CD14-positive monocyte (primary cell): Measurements from ENCODE around the gene PARVB. TPM values are rescaled to one million over a fixed set of nuclear protein-coding genes. Genes with fewer than 3 reads are reported as not detected.
A peak's percentile ranks its signal among the peaks of the same experiment; 100 is the strongest.

Experiments
- DNase-seq, 3 donors: peaks; one replicate each; pipeline ENCODE4 v3.0.0-alpha.2; 2011 to 2022
- H2AFZ ChIP-seq: 2 replicates; pipeline ENCODE4 v1.6.0; 2012; ENCODE audit warnings: mild to moderate bottlenecking, low read depth, low read length, inconsistent platforms; ENCODE audit not compliant: insufficient read depth, poor library complexity, severe bottlenecking
- H3K27ac ChIP-seq, 2 donors: 1 replicate in 1 of 2; 2 replicates in 1 of 2; pipeline ENCODE4 v1.5.1; 2012 to 2013; ENCODE audit warnings: low read length in 2 of 2, control low read depth in 1 of 2, inconsistent platforms in 1 of 2, low read depth in 1 of 2, mild to moderate bottlenecking in 1 of 2
- H3K27me3 ChIP-seq, 2 donors: one replicate each; pipeline versions ENCODE4 v1.6.0 to v1.6.1; 2011 to 2013; ENCODE audit warnings: low read length in 2 of 2; ENCODE audit not compliant: control insufficient read depth in 2 of 2, insufficient read depth in 2 of 2
- H3K36me3 ChIP-seq, 2 donors: replicated peaks in 1 of 2; 1 replicate in 1 of 2; 2 replicates in 1 of 2; pipeline versions ENCODE4 v1.5.1 to v1.6.1; 2012 to 2013; ENCODE audit warnings: low read length in 2 of 2, control low read depth in 1 of 2, inconsistent platforms in 1 of 2, mild to moderate bottlenecking in 1 of 2; ENCODE audit not compliant: insufficient read depth in 2 of 2, control insufficient read depth in 1 of 2
- H3K4me1 ChIP-seq, 2 donors: 1 replicate in 1 of 2; 2 replicates in 1 of 2; pipeline versions ENCODE4 v1.5.1 to v1.6.1; 2012 to 2013; ENCODE audit warnings: low read length in 2 of 2, control low read depth in 1 of 2, inconsistent platforms in 1 of 2, mild to moderate bottlenecking in 1 of 2, moderate library complexity in 1 of 2; ENCODE audit not compliant: insufficient read depth in 2 of 2, control insufficient read depth in 1 of 2
- H3K4me2 ChIP-seq: replicated peaks from 2 replicates; pipeline ENCODE3; 2012; ENCODE audit warnings: low read length, moderate library complexity, mild to moderate bottlenecking; ENCODE audit not compliant: poor library complexity, severe bottlenecking; ENCODE audit errors: extremely low read depth
- H3K4me3 ChIP-seq, 3 experiments: fragments of 200-600 bp in 1 of 3; sonication (generic) in 1 of 3; replicated peaks in 1 of 3; 1 replicate in 2 of 3; 2 replicates in 1 of 3; pipeline ENCODE4 v1.5.1; 2011 to 2013; ENCODE audit warnings: low read length in 3 of 3, mild to moderate bottlenecking in 3 of 3, control low read depth in 2 of 3, low read depth in 2 of 3, inconsistent platforms in 1 of 3, moderate library complexity in 1 of 3
- H3K79me2 ChIP-seq: 2 replicates; pipeline ENCODE4 v1.6.0; 2012; ENCODE audit warnings: mild to moderate bottlenecking, control low read depth, inconsistent platforms, low read length, moderate library complexity; ENCODE audit not compliant: insufficient read depth
- H3K9ac ChIP-seq: 2 replicates; pipeline ENCODE4 v1.6.0; 2017; ENCODE audit warnings: low read length, mild to moderate bottlenecking; ENCODE audit not compliant: insufficient read depth, poor library complexity, severe bottlenecking
- H3K9me3 ChIP-seq, 2 donors: replicated peaks in 1 of 2; 1 replicate in 1 of 2; 2 replicates in 1 of 2; pipeline versions ENCODE4 v1.5.1 to v1.6.1; 2012 to 2013; ENCODE audit warnings: low read length in 2 of 2, control low read depth in 1 of 2; ENCODE audit not compliant: control insufficient read depth in 1 of 2, insufficient read depth in 1 of 2
- H4K20me1 ChIP-seq: 2 replicates; pipeline ENCODE4 v1.6.0; 2012; ENCODE audit warnings: mild to moderate bottlenecking, low read length, control low read depth, moderate library complexity; ENCODE audit not compliant: insufficient read depth
- H3K27ac Mint-ChIP-seq, 7 donors: one replicate each; pipeline ENCODE4 v1.8.0; 2020; ENCODE audit warnings: mild to moderate bottlenecking in 7 of 7, mixed read lengths in 7 of 7, moderate library complexity in 6 of 7, inconsistent platforms in 2 of 7
- H3K27me3 Mint-ChIP-seq, 3 donors: one replicate each; pipeline ENCODE4 v1.8.0; 2021 to 2022; ENCODE audit warnings: low read depth in 3 of 3, mild to moderate bottlenecking in 3 of 3, mixed read lengths in 3 of 3, moderate library complexity in 3 of 3, inconsistent platforms in 1 of 3
- H3K36me3 Mint-ChIP-seq, 2 donors: one replicate each; pipeline ENCODE4 v1.8.0; 2020; ENCODE audit warnings: mixed read lengths in 2 of 2, inconsistent platforms in 1 of 2, mild to moderate bottlenecking in 1 of 2
- H3K4me1 Mint-ChIP-seq: one replicate; pipeline ENCODE4 v1.8.0; 2020; ENCODE audit warnings: mild to moderate bottlenecking, mixed read lengths
- H3K4me3 Mint-ChIP-seq, 2 donors: one replicate each; pipeline ENCODE4 v1.8.0; 2020; ENCODE audit warnings: mild to moderate bottlenecking in 2 of 2, mixed read lengths in 2 of 2, moderate library complexity in 1 of 2
- H3K9me3 Mint-ChIP-seq, 7 donors: one replicate each; pipeline ENCODE4 v1.8.0; 2020 to 2022; ENCODE audit warnings: mixed read lengths in 7 of 7, mild to moderate bottlenecking in 6 of 7, moderate library complexity in 6 of 7, inconsistent platforms in 2 of 7
- WGBS: methylation state at CpG from one replicate; pipeline ENCODE4 v1.1.5; 2013; ENCODE audit warnings: missing lambda C conversion rate; ENCODE audit not compliant: insufficient coverage; 5-methylcytosine and 5-hydroxymethylcytosine counted together
- intact Hi-C, 2 donors: fragments of 100-400 bp; cut with micrococcal nuclease; formaldehyde crosslinking; loops; one replicate each; pipeline versions ENCODE4 v1.15.0 to v1.15.1; 2023
- polyA plus RNA-seq, 3 donors: library from polyadenylated mRNA; depleted of rRNA in 1 of 3; unstranded in 2 of 3; stranded (reverse) in 1 of 3; fragments of 300-500 nt in 2 of 3; fragments of >200 nt in 1 of 3; fragmentation: Illumina TruSeq in 2 of 3; gene quantifications; 1 replicate in 2 of 3; 2 replicates in 1 of 3; pipeline ENCODE4 v1.2.3, GENCODE V29; 2012 to 2021
- TF ChIP-seq, protein P1 (sequence below): fragments of 200-600 bp; IDR thresholded peaks from one replicate; pipeline ENCODE4 v1.8.0; 2022; ENCODE audit warnings: antibody characterized with exemption, mild to moderate bottlenecking

PARVB gene
- polyA plus RNA-seq, 3 donors = 13.4 to 38.5 (median 17.9) TPM

DNA sequence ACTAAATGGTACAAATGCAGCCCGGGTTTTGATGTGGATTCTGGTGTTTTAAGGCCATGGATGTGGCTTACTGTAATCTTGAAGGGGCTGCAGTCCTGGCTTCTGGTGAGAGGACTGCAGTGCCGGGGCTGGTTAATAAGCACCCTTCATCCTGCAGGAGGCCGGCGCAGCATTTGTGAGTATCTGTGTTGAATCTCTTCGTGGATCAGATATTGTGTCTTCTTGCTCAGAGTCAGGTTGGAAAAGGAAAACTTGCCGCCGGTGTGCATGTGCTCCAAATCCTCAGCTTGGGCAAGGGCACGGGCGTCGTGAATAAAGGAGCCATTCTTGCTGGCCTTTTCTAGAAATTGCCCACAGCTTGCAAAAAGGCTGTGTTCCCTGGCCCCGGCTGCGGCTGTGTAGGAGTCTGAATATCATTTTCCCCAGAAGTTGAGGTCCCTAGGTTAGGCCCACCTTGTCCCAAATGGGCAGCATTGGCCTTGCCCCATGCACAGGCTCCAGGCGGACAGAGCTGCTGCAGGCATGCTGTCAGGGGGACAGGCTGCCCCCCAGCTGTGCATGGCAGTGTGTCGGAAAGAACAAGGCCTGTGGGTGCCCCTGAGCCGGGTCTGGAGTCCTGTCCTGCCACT, 28.9 kb upstream of the PARVB start:
- Mint-ChIP-seq H3K27me3 (peaks cover 0 to 2% (median 0%) of the 10 kb centered on the region in 3 donors), H3K9me3 (peaks cover 0 to 2% (median 0%) of the 10 kb centered on the region in 7 donors), H3K4me3 (peak overlapping the region in 1 of 2 donors; percentile 90), H3K4me1 (peaks cover 20% of the 10 kb centered on the region), H3K36me3 (peaks cover 67 to 86% of the 10 kb centered on the region in 2 donors), H3K27ac (peak overlapping the region; percentile 16 to 91 (median 60))
- intact Hi-C loops = loop anchor here in 1 of 2 donors (10.0 kb wide), 1 partner anchor 180 kb away; no protein-coding TSS in a partner anchor
- Histone ChIP-seq H4K20me1 (no peaks in the 10 kb centered on the region), H3K79me2 (no peaks in the 10 kb centered on the region), H2AFZ (no peak overlapping the region), H3K9me3 (no peaks in the 10 kb centered on the region), H3K27me3 (no peaks in the 10 kb centered on the region), H3K9ac (no peak overlapping the region), H3K27ac (peak overlapping the region in 1 of 2 donors; percentile 77), H3K36me3 (peaks cover 42 to 73% of the 10 kb centered on the region in 2 donors), H3K4me2 (peak overlapping the region; percentile 82), H3K4me1 (peaks cover 13 to 14% of the 10 kb centered on the region in 2 donors), H3K4me3 (peak overlapping the region in 1 of 3 experiments; percentile 69)
- WGBS = 97% methylated on average over 15 of the region's 15 CpGs
- DNase-seq = no peak
- TF ChIP-seq, protein P1, sequence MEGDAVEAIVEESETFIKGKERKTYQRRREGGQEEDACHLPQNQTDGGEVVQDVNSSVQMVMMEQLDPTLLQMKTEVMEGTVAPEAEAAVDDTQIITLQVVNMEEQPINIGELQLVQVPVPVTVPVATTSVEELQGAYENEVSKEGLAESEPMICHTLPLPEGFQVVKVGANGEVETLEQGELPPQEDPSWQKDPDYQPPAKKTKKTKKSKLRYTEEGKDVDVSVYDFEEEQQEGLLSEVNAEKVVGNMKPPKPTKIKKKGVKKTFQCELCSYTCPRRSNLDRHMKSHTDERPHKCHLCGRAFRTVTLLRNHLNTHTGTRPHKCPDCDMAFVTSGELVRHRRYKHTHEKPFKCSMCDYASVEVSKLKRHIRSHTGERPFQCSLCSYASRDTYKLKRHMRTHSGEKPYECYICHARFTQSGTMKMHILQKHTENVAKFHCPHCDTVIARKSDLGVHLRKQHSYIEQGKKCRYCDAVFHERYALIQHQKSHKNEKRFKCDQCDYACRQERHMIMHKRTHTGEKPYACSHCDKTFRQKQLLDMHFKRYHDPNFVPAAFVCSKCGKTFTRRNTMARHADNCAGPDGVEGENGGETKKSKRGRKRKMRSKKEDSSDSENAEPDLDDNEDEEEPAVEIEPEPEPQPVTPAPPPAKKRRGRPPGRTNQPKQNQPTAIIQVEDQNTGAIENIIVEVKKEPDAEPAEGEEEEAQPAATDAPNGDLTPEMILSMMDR = no peak

DNA sequence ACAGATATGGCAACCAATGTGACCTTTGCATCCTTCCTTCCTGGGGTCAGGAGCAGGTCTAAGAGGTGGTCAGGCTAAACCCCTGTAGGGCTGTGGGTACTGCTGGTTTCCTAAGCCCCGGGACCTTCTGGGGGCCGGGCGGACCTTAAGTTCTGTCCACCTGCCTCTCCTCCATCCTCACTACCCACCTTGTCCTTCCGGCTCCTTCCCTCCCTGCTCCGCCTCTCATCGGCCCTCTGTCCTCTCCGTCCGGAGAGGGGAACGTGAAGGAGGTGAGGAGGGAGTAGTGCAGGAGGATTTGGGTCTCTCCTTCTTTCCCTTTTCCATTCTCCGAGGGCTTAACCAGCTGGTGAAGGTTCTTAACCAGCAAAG, 28.3 kb upstream of the PARVB start:
- no peaks in the 10 kb centered on the region for H3K9me3 ChIP-seq
- H3K9ac ChIP-seq = peak overlapping the region; percentile 51
- peak overlapping the region; percentile 82 for H3K4me2 ChIP-seq
- intact Hi-C loops = loop anchor here in 1 of 2 donors (10.0 kb wide), 1 partner anchor 179 kb away; no protein-coding TSS in a partner anchor
- H3K4me3 ChIP-seq = peak overlapping the region in 2 of 3 experiments; percentile 35 to 69
- no peak for DNase-seq
- H4K20me1 ChIP-seq = no peaks in the 10 kb centered on the region
- peaks cover 0 to 2% (median 0%) of the 10 kb centered on the region in 3 donors for H3K27me3 Mint-ChIP-seq
- TF ChIP-seq, protein P1 = no peak
- H2AFZ ChIP-seq = peak overlapping the region; percentile 85
- peak overlapping the region; percentile 59 to 92 (median 88) for H3K27ac Mint-ChIP-seq
- H3K9me3 Mint-ChIP-seq = peaks cover 0 to 2% (median 0%) of the 10 kb centered on the region in 7 donors
- peaks cover 36 to 67% of the 10 kb centered on the region in 2 donors for H3K36me3 ChIP-seq
- H3K4me1 Mint-ChIP-seq = peaks cover 20% of the 10 kb centered on the region
- WGBS = no CpG with 5 or more reads among the region's 10 CpGs
- H3K27ac ChIP-seq = peak overlapping the region; percentile 45 to 77
- H3K4me3 Mint-ChIP-seq = peak overlapping the region; percentile 75 to 90
- H3K4me1 ChIP-seq = peaks cover 13 to 14% of the 10 kb centered on the region in 2 donors
- no peaks in the 10 kb centered on the region for H3K79me2 ChIP-seq
- peaks cover 63 to 80% of the 10 kb centered on the region in 2 donors for H3K36me3 Mint-ChIP-seq
- no peaks in the 10 kb centered on the region for H3K27me3 ChIP-seq
